VCaP (cell line): ENCODE data around the gene INPP5B.

Experiments used
- H3K27ac ChIP-seq: fragments of 450-650 bp; 2 replicates; pipeline ENCODE4 v1.5.1; 2017
- TF ChIP-seq, protein P1 (sequence below): fragments of 450-650 bp; conservative IDR thresholded peaks from 2 replicates; pipeline ENCODE4 v1.5.1; 2017; ENCODE audit warnings: mild to moderate bottlenecking, moderate library complexity

INPP5B gene

GRCh38 chr1:37849480-37849879, 97.4 kb downstream of the INPP5B start:
- no peak overlapping the region for H3K27ac ChIP-seq
- TF ChIP-seq, protein P1, sequence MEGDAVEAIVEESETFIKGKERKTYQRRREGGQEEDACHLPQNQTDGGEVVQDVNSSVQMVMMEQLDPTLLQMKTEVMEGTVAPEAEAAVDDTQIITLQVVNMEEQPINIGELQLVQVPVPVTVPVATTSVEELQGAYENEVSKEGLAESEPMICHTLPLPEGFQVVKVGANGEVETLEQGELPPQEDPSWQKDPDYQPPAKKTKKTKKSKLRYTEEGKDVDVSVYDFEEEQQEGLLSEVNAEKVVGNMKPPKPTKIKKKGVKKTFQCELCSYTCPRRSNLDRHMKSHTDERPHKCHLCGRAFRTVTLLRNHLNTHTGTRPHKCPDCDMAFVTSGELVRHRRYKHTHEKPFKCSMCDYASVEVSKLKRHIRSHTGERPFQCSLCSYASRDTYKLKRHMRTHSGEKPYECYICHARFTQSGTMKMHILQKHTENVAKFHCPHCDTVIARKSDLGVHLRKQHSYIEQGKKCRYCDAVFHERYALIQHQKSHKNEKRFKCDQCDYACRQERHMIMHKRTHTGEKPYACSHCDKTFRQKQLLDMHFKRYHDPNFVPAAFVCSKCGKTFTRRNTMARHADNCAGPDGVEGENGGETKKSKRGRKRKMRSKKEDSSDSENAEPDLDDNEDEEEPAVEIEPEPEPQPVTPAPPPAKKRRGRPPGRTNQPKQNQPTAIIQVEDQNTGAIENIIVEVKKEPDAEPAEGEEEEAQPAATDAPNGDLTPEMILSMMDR: no peak

GRCh38 chr1:37846647-37847339, 100.1 kb downstream of the INPP5B start:
- H3K27ac ChIP-seq: no peak overlapping the region
- TF ChIP-seq, protein P1: no peak

DNA sequence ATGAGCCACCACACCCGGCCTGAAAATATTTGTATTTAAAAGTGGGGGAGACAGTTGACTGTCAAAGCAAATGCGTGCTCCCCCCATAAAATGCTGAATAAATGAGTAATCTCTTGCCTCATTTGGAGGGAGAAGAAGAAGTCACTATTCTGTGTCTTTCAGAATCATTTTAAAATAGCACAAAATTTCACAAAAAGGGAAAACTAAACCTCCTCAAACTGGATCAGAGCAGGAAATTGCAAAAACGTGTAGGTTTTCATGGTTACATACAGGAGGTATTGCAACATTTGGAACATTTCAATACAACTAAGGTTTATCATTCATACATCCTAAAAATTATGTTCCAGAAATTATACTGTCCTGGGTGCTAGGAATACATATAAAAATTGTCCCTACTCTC, 101.1 kb downstream of the INPP5B start:
- TF ChIP-seq, protein P1: no peak
- H3K27ac ChIP-seq: no peak overlapping the region

DNA sequence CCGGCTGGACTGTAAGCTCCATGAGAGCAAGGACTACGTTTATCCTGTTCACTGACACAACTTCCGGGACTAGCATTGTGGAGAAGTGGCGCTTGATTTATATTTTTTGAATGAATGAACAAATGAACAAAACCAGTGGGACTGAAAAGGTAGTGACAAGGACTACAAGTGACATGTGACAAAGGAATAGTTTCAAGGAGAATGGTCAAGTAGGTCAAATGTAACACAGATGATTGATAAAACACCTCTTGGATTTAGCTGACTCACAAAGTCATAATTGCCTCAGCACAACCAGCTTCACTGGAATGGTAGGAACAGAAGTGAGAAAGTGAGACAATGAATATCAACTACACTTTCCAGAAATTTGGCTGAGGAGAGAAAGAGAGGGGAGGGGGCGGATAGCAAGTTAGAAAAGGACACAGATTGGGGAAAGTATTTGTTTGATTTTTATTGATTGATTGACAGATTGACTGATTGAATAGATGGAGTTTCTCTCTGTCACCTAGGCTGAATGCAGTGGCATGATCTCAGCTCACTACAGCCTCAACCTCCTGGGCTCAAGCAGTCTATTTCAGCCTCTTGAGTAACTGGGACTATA, 101.7 kb downstream of the INPP5B start:
- TF ChIP-seq, protein P1: no peak
- H3K27ac ChIP-seq: no peak overlapping the region

- TF ChIP-seq, protein P1: no peak
- H3K27ac ChIP-seq: no peak overlapping the region
These were observed 102.3 kb downstream of the INPP5B start for GRCh38 chr1:37844536-37844935.

DNA sequence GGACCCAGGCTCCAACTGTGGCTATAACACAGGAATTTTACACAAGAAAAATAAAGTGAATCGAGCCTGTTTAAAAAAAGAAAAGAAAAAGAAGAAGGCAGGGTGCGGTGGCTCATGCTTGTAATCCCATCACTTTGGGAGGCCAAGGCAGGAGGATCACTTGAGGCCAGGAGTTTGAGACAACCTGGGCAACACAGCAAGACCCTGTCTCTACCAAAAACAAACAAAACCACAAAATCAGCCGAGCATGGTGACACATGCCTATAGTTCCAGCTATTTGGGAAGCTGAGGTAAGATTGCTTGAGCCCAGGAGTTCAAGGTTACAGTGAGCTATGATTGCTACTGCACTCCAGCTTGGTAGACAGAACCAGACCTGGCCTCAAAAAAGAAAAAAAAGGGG, 105.2 kb downstream of the INPP5B start:
- no peak overlapping the region for H3K27ac ChIP-seq
- TF ChIP-seq, protein P1: no peak

DNA sequence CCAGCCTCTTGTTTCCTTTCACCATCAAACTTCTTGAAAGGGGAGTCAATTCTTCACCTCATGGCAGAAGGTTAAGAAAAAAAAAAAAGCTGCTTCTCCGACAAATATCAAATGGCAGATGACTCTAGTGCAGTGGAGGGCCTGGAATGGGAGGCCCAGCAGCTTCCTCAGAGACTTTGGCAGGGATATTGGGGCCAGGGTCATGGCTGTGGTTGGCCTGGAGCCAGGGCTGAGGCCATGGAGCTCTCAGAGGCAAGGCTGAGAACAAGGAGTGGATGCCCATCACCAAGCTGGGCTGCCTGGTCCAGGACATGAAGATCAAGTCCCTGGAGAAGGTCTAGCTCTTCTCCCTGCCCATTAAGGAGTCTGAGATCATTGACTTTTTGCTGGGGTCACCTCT, 106.1 kb downstream of the INPP5B start:
- no peak overlapping the region for H3K27ac ChIP-seq
- TF ChIP-seq, protein P1: no peak
